SK-N-MC (cell line): ENCODE measurements around the gene PAK5.

Source experiments
- EZH2 ChIP-seq: fragments of 200-600 bp; sonication (generic); IDR thresholded peaks from one replicate; pipeline ENCODE4 v1.6.1; 2017; ENCODE audit warnings: antibody characterized with exemption
- POLR2AphosphoS5 ChIP-seq: IDR thresholded peaks from 2 replicates; pipeline ENCODE4 v1.6.1; 2012; ENCODE audit warnings: mild to moderate bottlenecking, low read depth, low read length, borderline replicate concordance

DNA sequence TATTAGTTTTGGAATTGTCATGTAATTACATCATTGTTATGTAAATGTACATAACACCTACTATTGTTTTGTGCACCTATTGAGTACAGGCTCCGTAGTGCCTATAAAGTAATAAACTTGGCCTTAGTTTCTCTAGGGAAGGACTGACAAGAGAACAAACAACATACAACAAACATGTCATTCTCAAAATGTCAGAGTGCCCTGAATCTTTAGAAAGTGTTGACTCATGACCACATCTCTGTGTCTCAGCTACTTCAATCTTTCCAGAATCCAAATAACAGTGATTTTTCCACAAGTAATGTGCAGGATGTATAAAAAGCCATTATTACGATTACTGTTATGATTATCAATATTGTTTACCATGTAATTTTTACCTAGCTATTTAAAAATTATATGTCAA lies 307.3 kb downstream of the PAK5 start:
- no peak for TF ChIP-seq EZH2
- TF ChIP-seq POLR2AphosphoS5, result no peak
